Measurements from ENCODE around the gene FAM227A.
"Not testable (repeated sequence)": the region's sequence is repeated elsewhere in the genome, so short reads cannot be mapped to it uniquely, and the experiment has no call there.

FAM227A gene

GRCh38 chr22:38675833-38676232, 19.6 kb upstream of the FAM227A start:
- no peak overlapping the region for H3K4me3 ChIP-seq (ENCODE audit: low read depth, low read length)
- DNase-seq (ENCODE audit: low read depth): no peak

GRCh38 chr22:38674888-38675287, 18.7 kb upstream of the FAM227A start:
- no peak overlapping the region for H3K4me3 ChIP-seq (ENCODE audit: low read depth, low read length)
- no peak for DNase-seq (ENCODE audit: low read depth)

GRCh38 chr22:38657045-38657909, 1.1 kb upstream of the FAM227A start:
- DNase-seq (ENCODE audit: low read depth): no peak
- peak overlapping the region; percentile 85 for H3K4me3 ChIP-seq (ENCODE audit: low read depth, low read length)

GRCh38 chr22:38655519-38656255, 505 bp downstream of the FAM227A start:
- peak overlapping the region; percentile 85 for H3K4me3 ChIP-seq (ENCODE audit: low read depth, low read length)
- DNase-seq (ENCODE audit: low read depth): no peak

GRCh38 chr22:38653741-38654140, 2.5 kb downstream of the FAM227A start:
- no peak for DNase-seq (ENCODE audit: low read depth)
- no peak overlapping the region for H3K4me3 ChIP-seq (ENCODE audit: low read depth, low read length)

GRCh38 chr22:38652859-38653258, 3.3 kb downstream of the FAM227A start:
- H3K4me3 ChIP-seq (ENCODE audit: low read depth, low read length): no peak overlapping the region
- DNase-seq (ENCODE audit: low read depth): no peak

- DNase-seq (ENCODE audit: low read depth): no peak
- H3K4me3 ChIP-seq (ENCODE audit: low read depth, low read length): no peak overlapping the region
Observed at GRCh38 chr22:38649841-38650522, 6.2 kb downstream of the FAM227A start.

- H3K4me3 ChIP-seq (ENCODE audit: low read depth, low read length): no peak overlapping the region
- no peak for DNase-seq (ENCODE audit: low read depth)
Observed at GRCh38 chr22:38645430-38645829, 10.8 kb downstream of the FAM227A start.

GRCh38 chr22:38644245-38644644, 11.9 kb downstream of the FAM227A start:
- H3K4me3 ChIP-seq (ENCODE audit: low read depth, low read length); DNase-seq (ENCODE audit: low read depth): not testable (repeated sequence)

- no peak for DNase-seq (ENCODE audit: low read depth)
- no peak overlapping the region for H3K4me3 ChIP-seq (ENCODE audit: low read depth, low read length)
Observed at GRCh38 chr22:38641476-38642040, 14.6 kb downstream of the FAM227A start.

GRCh38 chr22:38638728-38639127, 17.5 kb downstream of the FAM227A start:
- no peak for DNase-seq (ENCODE audit: low read depth)
- no peak overlapping the region for H3K4me3 ChIP-seq (ENCODE audit: low read depth, low read length)

- no peak for DNase-seq (ENCODE audit: low read depth)
- H3K4me3 ChIP-seq (ENCODE audit: low read depth, low read length): no peak overlapping the region
Observed at GRCh38 chr22:38638216-38638615, 18.0 kb downstream of the FAM227A start.

- no peak for DNase-seq (ENCODE audit: low read depth)
- no peak overlapping the region for H3K4me3 ChIP-seq (ENCODE audit: low read depth, low read length)
Observed at GRCh38 chr22:38632528-38632927, 23.7 kb downstream of the FAM227A start.

GRCh38 chr22:38631724-38632123, 24.5 kb downstream of the FAM227A start:
- no peak overlapping the region for H3K4me3 ChIP-seq (ENCODE audit: low read depth, low read length)
- no peak for DNase-seq (ENCODE audit: low read depth)

- DNase-seq (ENCODE audit: low read depth): no peak
- no peak overlapping the region for H3K4me3 ChIP-seq (ENCODE audit: low read depth, low read length)
Observed at GRCh38 chr22:38629108-38629507, 27.1 kb downstream of the FAM227A start.

GRCh38 chr22:38628444-38628843, 27.7 kb downstream of the FAM227A start:
- no peak overlapping the region for H3K4me3 ChIP-seq (ENCODE audit: low read depth, low read length)
- no peak for DNase-seq (ENCODE audit: low read depth)

GRCh38 chr22:38623351-38623750, 32.8 kb downstream of the FAM227A start:
- no peak for DNase-seq (ENCODE audit: low read depth)

GRCh38 chr22:38618682-38619081, 37.5 kb downstream of the FAM227A start:
- H3K4me3 ChIP-seq (ENCODE audit: low read depth, low read length): no peak overlapping the region
- DNase-seq (ENCODE audit: low read depth): no peak

More at GRCh38 chr22:38623351-38623750, 32.8 kb downstream of the FAM227A start:
- no peak overlapping the region for H3K4me3 ChIP-seq (ENCODE audit: low read depth, low read length)

GRCh38 chr22:38618258-38618657, 37.9 kb downstream of the FAM227A start:
- no peak for DNase-seq (ENCODE audit: low read depth)
- no peak overlapping the region for H3K4me3 ChIP-seq (ENCODE audit: low read depth, low read length)

GRCh38 chr22:38615064-38615405, 41.2 kb downstream of the FAM227A start:
- H3K4me3 ChIP-seq (ENCODE audit: low read depth, low read length); DNase-seq (ENCODE audit: low read depth): not testable (repeated sequence)

All from skeletal muscle cell (primary cell).